ENCODE measurements around the gene PRPF4. TPM values are rescaled to one million over a fixed set of nuclear protein-coding genes. Genes with fewer than 3 reads are reported as not detected.

PRPF4 gene
- total RNA-seq, 4 donors from 2014 or later: 13.4 to 20.5 (median 16.5) TPM

- Histone ChIP-seq H3K4me1 (peaks cover 0 to 8% (median 0%) of the 10 kb centered on the region in 3 donors), H3K9me3 (no peaks in the 10 kb centered on the region), H3K27ac (no peak overlapping the region), H3K27me3 (no peaks in the 10 kb centered on the region), H3K4me3 (no peak overlapping the region), H3K36me3 (no peaks in the 10 kb centered on the region)
- WGBS, 2 donors (ENCODE audit: low coverage in 1 of 2): 84 to 91% methylated on average over 4 of the region's 4 CpGs
- no peak for ATAC-seq
- TF ChIP-seq CTCF (IDR thresholded peaks at IDR 0.05) (no peak), POLR2A (IDR thresholded peaks at IDR 0.05) (no peak), EP300 (IDR thresholded peaks at IDR 0.05) (no peak), POLR2AphosphoS5 (IDR thresholded peaks at IDR 0.05) (no peak)
Observed at GRCh38 chr9:113237026-113237425, 38.4 kb upstream of the PRPF4 start.

DNA sequence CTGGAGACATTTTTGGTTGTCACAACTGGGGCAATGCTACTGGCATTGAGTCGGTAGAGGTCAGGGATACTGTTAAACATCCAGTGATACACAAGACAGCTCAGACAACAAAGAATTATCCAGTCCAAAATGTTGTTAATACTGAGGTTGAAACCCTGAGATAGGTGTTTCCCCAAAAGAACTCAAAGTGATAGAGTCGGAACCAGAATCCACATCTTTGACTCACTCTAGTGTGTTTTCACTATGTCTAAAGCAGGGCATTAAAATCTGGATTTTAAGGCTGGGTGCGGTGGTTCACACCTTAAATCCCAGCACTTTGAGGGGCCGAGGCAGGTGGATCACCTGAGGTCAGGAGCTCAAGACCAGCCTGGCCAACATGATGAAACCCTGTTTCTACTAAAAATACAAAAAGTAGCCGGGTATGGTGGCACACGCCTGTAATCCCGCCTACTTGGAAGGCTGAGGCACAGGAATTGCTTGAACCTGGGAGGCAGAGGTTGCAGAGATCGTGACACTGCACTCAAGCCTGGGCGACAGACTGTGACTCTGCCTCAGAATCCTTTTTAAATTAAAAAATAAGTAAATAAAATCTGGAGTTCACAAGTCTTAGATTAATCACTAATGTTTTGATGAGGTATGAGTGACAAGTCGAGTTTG is 37.1 kb upstream of the PRPF4 start:
- H3K27me3 ChIP-seq: no peaks in the 10 kb centered on the region
- H3K4me1 ChIP-seq: peaks cover 0 to 3% (median 0%) of the 10 kb centered on the region in 3 donors
- no peaks in the 10 kb centered on the region for H3K36me3 ChIP-seq
- no peak for ATAC-seq
- no peak overlapping the region for H3K27ac ChIP-seq
- WGBS, 2 donors (ENCODE audit: low coverage in 1 of 2): 89% methylated on average over 8 to 9 of the region's 10 CpGs
- TF ChIP-seq POLR2AphosphoS5 (IDR thresholded peaks at IDR 0.05) (no peak), CTCF (IDR thresholded peaks at IDR 0.05) (no peak), EP300 (IDR thresholded peaks at IDR 0.05) (no peak), POLR2A (IDR thresholded peaks at IDR 0.05) (no peak)
- no peaks in the 10 kb centered on the region for H3K9me3 ChIP-seq
- H3K4me3 ChIP-seq: no peak overlapping the region

DNA sequence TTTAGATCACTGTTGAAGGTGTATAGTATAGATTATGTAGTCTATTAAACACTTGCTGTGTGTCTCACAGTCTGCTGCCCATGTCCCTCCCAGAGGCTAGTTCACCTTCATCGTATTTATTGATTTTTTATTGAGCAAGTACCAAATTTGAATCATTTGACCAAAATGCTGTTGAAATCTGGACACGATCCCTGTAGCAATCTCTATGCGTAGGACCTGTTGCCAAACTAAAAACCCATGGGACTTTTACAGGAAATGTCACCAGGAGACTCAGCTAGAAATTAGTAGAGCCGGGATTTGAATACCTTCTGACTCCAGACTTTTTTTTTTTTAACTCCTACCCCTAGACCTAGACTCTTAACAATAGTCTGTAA is 36.6 kb upstream of the PRPF4 start:
- Histone ChIP-seq H3K9me3 (no peaks in the 10 kb centered on the region), H3K27ac (no peak overlapping the region), H3K27me3 (no peaks in the 10 kb centered on the region), H3K4me3 (no peak overlapping the region), H3K4me1 (no peaks in the 10 kb centered on the region), H3K36me3 (no peaks in the 10 kb centered on the region)
- TF ChIP-seq POLR2AphosphoS5 (IDR thresholded peaks at IDR 0.05): no peak
- TF ChIP-seq EP300 (IDR thresholded peaks at IDR 0.05): no peak
- TF ChIP-seq CTCF (IDR thresholded peaks at IDR 0.05): no peak
- TF ChIP-seq POLR2A (IDR thresholded peaks at IDR 0.05): no peak
- no peak for ATAC-seq
- WGBS, 2 donors (ENCODE audit: low coverage in 1 of 2): 43 to 58% methylated on average over 1 to 4 of the region's 4 CpGs

DNA sequence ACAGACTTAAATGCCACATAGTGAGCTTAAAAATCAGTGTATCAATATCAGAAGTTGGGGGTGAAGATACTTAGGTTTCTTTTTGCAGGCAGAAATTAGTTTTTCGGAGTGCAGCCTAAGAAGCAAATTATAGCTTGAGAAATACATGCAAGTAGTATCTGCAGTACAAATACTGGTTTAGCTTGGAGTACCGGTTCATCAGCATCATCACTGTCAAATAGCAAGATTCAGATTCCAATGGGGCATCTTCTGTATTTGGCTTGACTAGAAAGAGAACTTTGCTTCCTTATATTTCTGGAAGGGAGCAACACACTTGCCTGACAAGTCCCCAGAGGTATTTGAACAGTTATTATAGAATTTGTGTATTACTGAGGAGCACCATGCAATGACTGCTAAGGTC is 34.3 kb upstream of the PRPF4 start:
- 96 to 100% methylated on average over 2 of the region's 2 CpGs for WGBS, 2 donors (ENCODE audit: low coverage in 1 of 2)
- H3K4me1 ChIP-seq: no peaks in the 10 kb centered on the region
- no peak for TF ChIP-seq EP300 (IDR thresholded peaks at IDR 0.05)
- no peak for TF ChIP-seq POLR2A (IDR thresholded peaks at IDR 0.05)
- TF ChIP-seq POLR2AphosphoS5 (IDR thresholded peaks at IDR 0.05): no peak

GRCh38 chr9:113244556-113244955 is 30.9 kb upstream of the PRPF4 start:
- ATAC-seq: no peak
- Histone ChIP-seq H3K36me3 (no peaks in the 10 kb centered on the region), H3K4me3 (no peak overlapping the region), H3K27ac (no peak overlapping the region), H3K4me1 (no peaks in the 10 kb centered on the region), H3K9me3 (no peaks in the 10 kb centered on the region), H3K27me3 (no peaks in the 10 kb centered on the region)
- 75 to 79% methylated on average over 2 of the region's 2 CpGs for WGBS, 2 donors (ENCODE audit: low coverage in 1 of 2)
- TF ChIP-seq POLR2A (IDR thresholded peaks at IDR 0.05) (no peak), POLR2AphosphoS5 (IDR thresholded peaks at IDR 0.05) (no peak)

More for the DNA sequence above, 34.3 kb upstream of the PRPF4 start:
- Histone ChIP-seq H3K36me3 (no peaks in the 10 kb centered on the region), H3K4me3 (no peak overlapping the region), H3K9me3 (no peaks in the 10 kb centered on the region), H3K27ac (no peak overlapping the region), H3K27me3 (no peaks in the 10 kb centered on the region)
- no peak for ATAC-seq

GRCh38 chr9:113245894-113246293 is 29.6 kb upstream of the PRPF4 start:
- Histone ChIP-seq H3K36me3 (no peaks in the 10 kb centered on the region), H3K9me3 (no peaks in the 10 kb centered on the region), H3K27me3 (no peaks in the 10 kb centered on the region), H3K4me3 (no peak overlapping the region), H3K4me1 (no peaks in the 10 kb centered on the region), H3K27ac (no peak overlapping the region)
- ATAC-seq: no peak
- TF ChIP-seq CTCF (IDR thresholded peaks at IDR 0.05) (no peak), EP300 (IDR thresholded peaks at IDR 0.05) (no peak), POLR2AphosphoS5 (IDR thresholded peaks at IDR 0.05) (no peak), POLR2A (IDR thresholded peaks at IDR 0.05) (no peak)
- WGBS, 2 donors (ENCODE audit: low coverage in 1 of 2): 93 to 100% methylated on average over 2 to 4 of the region's 4 CpGs

Measured in gastroesophageal sphincter (tissue), 4 donors.